Retinal pigment epithelial cell (primary cell): ENCODE measurements around the gene PROM2.
"Not testable (repeated sequence)": the region's sequence is repeated elsewhere in the genome, so short reads cannot be mapped to it uniquely, and the experiment has no call there.

Experiments
- DNase-seq: peaks from one replicate; pipeline ENCODE4 v3.0.0-alpha.2; 2010; ENCODE audit warnings: low read depth
- H3K4me3 ChIP-seq: 2 replicates; pipeline ENCODE4 v1.5.1; 2011; ENCODE audit warnings: mild to moderate bottlenecking, low read length, control low read depth, moderate library complexity
- TF ChIP-seq, protein P1 (sequence below): conservative IDR thresholded peaks from 2 replicates; pipeline ENCODE4 v1.5.1; 2011; ENCODE audit warnings: low read depth, low read length, control low read depth, inconsistent platforms

PROM2 gene

DNA sequence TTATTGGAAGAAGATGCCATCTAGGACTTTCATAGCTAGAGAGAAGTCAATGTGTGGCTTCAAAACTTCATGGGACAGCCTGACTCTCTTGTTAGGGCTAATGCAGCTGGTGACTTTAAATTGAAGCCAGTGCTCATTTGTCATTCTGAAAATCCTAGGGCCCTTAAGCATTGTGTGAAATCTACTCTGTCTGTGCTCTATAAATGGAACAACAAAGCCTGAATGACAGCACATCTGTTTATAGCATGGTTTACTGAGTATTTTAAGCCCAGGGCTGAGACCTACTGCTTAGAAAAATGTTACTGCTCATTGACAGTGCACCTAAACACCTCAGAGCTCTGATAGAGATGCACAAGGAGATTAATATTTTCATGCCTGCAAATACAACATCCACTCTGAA lies 36.1 kb upstream of the PROM2 start:
- TF ChIP-seq, protein P1, sequence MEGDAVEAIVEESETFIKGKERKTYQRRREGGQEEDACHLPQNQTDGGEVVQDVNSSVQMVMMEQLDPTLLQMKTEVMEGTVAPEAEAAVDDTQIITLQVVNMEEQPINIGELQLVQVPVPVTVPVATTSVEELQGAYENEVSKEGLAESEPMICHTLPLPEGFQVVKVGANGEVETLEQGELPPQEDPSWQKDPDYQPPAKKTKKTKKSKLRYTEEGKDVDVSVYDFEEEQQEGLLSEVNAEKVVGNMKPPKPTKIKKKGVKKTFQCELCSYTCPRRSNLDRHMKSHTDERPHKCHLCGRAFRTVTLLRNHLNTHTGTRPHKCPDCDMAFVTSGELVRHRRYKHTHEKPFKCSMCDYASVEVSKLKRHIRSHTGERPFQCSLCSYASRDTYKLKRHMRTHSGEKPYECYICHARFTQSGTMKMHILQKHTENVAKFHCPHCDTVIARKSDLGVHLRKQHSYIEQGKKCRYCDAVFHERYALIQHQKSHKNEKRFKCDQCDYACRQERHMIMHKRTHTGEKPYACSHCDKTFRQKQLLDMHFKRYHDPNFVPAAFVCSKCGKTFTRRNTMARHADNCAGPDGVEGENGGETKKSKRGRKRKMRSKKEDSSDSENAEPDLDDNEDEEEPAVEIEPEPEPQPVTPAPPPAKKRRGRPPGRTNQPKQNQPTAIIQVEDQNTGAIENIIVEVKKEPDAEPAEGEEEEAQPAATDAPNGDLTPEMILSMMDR: no peak
- DNase-seq: no peak
- H3K4me3 ChIP-seq: no peak overlapping the region

DNA sequence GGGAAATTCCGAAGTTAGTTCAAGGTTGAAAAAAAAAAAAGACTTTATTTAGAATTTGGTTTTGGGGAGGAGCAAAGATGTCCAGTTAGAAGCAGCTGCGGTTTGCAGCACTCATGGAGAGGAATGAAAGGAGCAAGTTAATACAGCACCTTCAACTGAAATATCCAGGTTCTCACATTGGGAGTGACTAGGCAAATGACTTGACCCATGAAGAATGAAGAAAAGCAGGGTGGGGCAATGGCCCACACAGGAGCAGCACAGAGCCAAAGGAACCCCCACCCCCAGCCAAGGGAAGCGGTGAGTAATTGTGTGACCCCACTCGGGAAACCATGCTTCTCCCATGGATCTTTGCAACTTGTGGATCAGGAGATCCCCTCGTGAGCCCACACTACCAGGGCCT lies 34.2 kb upstream of the PROM2 start:
- no peak overlapping the region for H3K4me3 ChIP-seq
- DNase-seq: no peak
- TF ChIP-seq, protein P1: no peak

DNA sequence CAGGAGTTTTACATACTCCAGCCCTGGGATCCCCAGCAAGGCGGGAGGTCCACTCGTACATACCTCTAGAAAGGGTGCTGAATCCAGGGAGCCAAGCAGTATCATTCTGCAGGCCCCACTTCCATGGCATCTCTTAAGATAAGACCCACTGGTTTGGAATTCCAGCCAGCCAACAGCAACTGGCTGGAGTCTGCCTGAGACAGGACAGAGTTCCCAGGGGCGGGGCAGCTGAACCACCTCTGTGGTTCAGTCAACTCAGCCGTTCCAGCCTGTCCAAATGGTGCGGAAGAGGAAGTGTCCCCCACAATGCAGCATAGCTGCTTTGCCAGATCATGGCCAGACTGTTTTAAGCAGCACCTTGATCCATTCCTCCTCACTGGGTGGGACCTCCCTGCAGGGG lies 33.7 kb upstream of the PROM2 start:
- no peak for DNase-seq
- TF ChIP-seq, protein P1: no peak
- H3K4me3 ChIP-seq: no peak overlapping the region

DNA sequence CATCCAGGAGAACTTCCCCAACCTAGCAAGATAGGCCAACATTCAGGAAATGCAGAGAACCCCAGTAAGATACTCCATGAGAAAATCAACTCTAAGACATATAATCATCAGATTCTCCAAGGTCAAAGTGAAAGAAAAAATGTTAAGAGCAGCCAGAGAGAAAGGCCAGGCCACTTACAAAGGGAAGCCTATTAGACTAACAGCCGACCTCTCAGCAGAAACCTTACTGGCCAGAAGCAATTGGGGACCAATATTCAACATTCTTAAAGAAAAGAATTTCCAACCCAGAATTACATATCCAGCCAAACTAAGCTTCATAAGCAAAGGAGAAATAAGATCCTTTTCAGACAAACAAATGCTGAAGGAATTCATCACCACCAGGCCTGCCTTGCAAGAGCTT lies 32.2 kb upstream of the PROM2 start:
- DNase-seq: not testable (repeated sequence)

DNA sequence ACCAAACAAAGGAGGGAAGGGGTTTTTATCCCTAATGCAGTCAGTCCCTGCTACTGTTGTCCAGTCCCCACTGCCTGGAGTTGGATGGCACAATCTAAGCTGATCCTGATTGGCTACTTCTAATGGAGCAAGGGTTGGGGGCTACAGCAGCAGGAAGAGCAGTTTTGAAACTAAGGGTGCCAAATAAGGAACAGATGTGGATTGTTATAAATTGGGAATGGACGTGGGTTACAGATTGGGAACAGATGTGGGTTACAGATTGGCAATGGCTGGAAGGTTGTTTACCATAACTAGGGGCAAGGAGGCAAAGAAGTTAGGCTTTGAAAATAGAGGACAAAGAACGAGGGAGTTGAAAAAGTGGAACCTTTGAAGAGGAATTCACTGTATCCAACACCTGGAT lies 16.0 kb upstream of the PROM2 start:
- DNase-seq: no peak
- no peak overlapping the region for H3K4me3 ChIP-seq
- TF ChIP-seq, protein P1: no peak

More for the DNA sequence above, 32.2 kb upstream of the PROM2 start:
- H3K4me3 ChIP-seq: not testable (repeated sequence)

DNA sequence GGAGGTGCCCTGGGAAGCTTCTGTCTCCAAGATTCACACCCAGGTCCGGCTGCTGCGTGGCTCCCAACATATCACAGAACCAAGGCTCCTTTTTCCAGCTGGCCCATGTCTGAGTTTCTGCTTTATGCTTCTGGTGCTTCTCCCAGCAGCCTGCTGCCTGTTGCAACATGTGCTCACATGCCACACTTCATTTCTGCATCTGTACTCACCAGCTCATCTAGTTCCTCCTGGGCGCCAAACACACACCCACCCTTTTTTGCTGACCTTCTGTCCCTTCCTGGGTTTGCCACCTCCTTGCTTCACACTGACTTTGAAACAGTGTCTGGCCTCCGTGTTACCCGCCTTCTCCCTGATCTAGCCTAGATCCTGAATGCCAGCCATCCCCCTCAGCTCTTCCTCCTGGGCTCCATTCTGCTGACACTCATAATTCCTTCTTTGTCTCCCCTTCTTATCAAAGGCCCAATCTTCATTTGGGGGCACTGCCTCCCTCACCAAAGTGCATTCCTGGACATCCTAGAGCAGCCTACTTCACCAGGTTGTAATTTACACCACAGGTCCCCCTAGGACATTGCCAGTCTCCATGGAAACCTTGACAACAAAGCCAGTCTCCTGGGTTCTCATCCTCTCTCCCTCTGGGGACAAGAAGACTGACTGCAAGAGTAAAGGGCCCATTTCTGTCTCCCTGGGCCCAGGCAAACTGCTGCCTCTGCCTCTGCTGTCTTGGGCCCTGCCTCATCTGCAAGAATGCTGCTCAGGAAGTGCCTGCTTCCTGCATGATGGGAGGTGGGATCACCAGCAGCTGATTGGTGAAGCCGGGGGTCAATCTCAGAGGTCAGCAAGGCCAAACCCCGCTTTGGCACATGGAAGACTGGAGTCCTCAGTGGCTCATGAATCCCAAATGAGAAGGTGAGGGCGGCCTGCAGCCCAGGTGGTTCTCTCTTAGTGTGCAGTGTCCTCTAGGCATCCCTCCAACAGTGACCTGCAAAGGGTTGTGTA lies 13.9 kb upstream of the PROM2 start:
- TF ChIP-seq, protein P1: no peak
- no peak overlapping the region for H3K4me3 ChIP-seq
- no peak for DNase-seq

DNA sequence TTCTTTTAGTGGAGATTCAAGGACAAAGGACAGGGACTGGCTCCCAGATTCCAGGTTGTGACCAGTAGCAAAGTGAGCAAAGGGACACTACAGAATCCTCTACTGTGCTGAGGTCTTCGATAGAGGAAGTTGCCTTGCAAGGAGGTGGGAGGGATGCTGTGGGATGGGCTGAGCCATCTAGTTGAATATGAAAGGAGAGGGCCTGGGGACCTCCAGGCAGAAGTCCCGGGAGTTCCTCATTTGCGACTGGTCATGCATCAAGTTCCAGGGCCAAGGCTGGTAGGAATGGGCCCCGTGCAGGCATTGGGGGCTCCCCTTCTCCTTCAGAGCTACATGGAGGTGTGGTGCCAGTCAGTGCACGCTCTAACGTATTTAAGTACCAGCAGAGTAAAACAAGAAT lies 12.6 kb upstream of the PROM2 start:
- no peak overlapping the region for H3K4me3 ChIP-seq
- DNase-seq: no peak
- TF ChIP-seq, protein P1: no peak
